ENCODE data around the gene SMARCD1.
A peak's percentile ranks its signal among the peaks of the same experiment; 100 is the strongest.

The SMARCD1 gene

GRCh38 chr12:50102646-50103309, 17.6 kb downstream of the SMARCD1 start:
- peaks cover 2 to 9% of the 10 kb centered on the region in 2 donors for H3K4me1 ChIP-seq (ENCODE audit: control insufficient read depth in 2 of 2, insufficient read depth in 1 of 2, low read depth in 1 of 2, low read length in 2 of 2)

DNA sequence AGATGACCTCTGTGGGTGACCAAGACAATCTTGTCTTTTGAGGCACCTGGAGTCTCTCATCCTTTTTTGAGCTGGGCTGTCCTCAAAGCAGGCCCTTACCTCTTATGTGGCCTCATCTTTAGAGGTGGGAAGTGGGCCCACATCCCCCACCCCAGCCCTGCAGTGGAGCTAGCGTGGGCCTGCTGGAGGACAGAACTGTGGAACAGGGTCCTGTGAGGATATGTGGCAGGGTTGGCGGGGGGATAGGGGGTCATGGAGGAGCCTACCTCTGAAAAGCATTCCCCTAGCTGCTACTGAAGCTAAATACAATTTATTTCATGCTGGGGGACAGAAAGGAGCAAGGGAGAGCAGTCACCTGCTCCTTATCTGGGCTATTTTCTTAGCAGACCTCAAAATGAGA, 18.2 kb downstream of the SMARCD1 start:
- Histone ChIP-seq H3K9me3 (replicated peaks in 1 of 2; ENCODE audit: control insufficient read depth in 2 of 2, insufficient read depth in 1 of 2, low read depth in 1 of 2, low read length in 2 of 2) (peaks cover 0 to 1% of the 10 kb centered on the region in 2 donors), H3K36me3 (replicated peaks in 1 of 2; ENCODE audit: control insufficient read depth in 2 of 2, insufficient read depth in 2 of 2, low read length in 2 of 2) (peaks cover 18 to 44% of the 10 kb centered on the region in 2 donors), H3K27ac (replicated peaks; ENCODE audit: low read length) (no peak overlapping the region), H2AFZ (ENCODE audit: low read length) (no peak overlapping the region), H2BK12ac (ENCODE audit: low read length) (no peak overlapping the region), H3K4me3 (ENCODE audit: low read length in 2 of 2) (no peak overlapping the region), H2BK120ac (ENCODE audit: low read depth, low read length) (no peak overlapping the region), H3K23ac (ENCODE audit: low read depth, low read length, poor library complexity) (no peak overlapping the region), H3K9ac (ENCODE audit: low read depth, low read length, poor library complexity) (no peak overlapping the region), H2AK5ac (ENCODE audit: low read depth, low read length) (no peak overlapping the region), H3K27me3 (ENCODE audit: control insufficient read depth in 3 of 3, insufficient read depth in 3 of 3, low read depth in 1 of 3, low read length in 3 of 3) (no peaks in the 10 kb centered on the region), H4K91ac (ENCODE audit: low read depth, low read length, poor library complexity) (no peak overlapping the region), H3K4me1 (ENCODE audit: control insufficient read depth in 2 of 2, insufficient read depth in 1 of 2, low read depth in 1 of 2, low read length in 2 of 2) (peaks cover 2 to 9% of the 10 kb centered on the region in 2 donors), H3K18ac (ENCODE audit: low read length) (no peak overlapping the region), H2BK5ac (ENCODE audit: low read length) (no peak overlapping the region), H3K79me1 (ENCODE audit: low read depth, low read length) (no peaks in the 10 kb centered on the region), H4K8ac (ENCODE audit: low read depth, low read length) (no peak overlapping the region), H2BK15ac (ENCODE audit: low read length) (no peak overlapping the region), H3K4ac (ENCODE audit: low read length) (no peak overlapping the region), H3K14ac (ENCODE audit: low read length) (no peak overlapping the region), H3K4me2 (ENCODE audit: insufficient read depth, low read length, poor library complexity, severe bottlenecking) (no peak overlapping the region)
- whole genome bisulfite sequencing, 2 donors (ENCODE audit: extremely low coverage in 2 of 2, insufficient read length in 2 of 2, insufficient replicate concordance in 1 of 2) = no CpG with 5 or more reads among the region's 2 CpGs
- no peak for DNase-seq (ENCODE audit: low spot score)

More at GRCh38 chr12:50102646-50103309, 17.6 kb downstream of the SMARCD1 start:
- no CpG with 5 or more reads among the region's 8 CpGs for WGBS, 2 donors (ENCODE audit: extremely low coverage in 2 of 2, insufficient read length in 2 of 2, insufficient replicate concordance in 1 of 2)
- Histone ChIP-seq H3K4me2 (ENCODE audit: insufficient read depth, low read length, poor library complexity, severe bottlenecking) (no peak overlapping the region), H4K91ac (ENCODE audit: low read depth, low read length, poor library complexity) (no peak overlapping the region), H2AFZ (ENCODE audit: low read length) (no peak overlapping the region), H3K4ac (ENCODE audit: low read length) (no peak overlapping the region), H3K23ac (ENCODE audit: low read depth, low read length, poor library complexity) (no peak overlapping the region), H2BK12ac (ENCODE audit: low read length) (no peak overlapping the region), H2BK120ac (ENCODE audit: low read depth, low read length) (no peak overlapping the region), H4K8ac (ENCODE audit: low read depth, low read length) (no peak overlapping the region), H3K27ac (replicated peaks; ENCODE audit: low read length) (no peak overlapping the region), H2AK5ac (ENCODE audit: low read depth, low read length) (peak overlapping the region; percentile 40), H3K9me3 (replicated peaks in 1 of 2; ENCODE audit: control insufficient read depth in 2 of 2, insufficient read depth in 1 of 2, low read depth in 1 of 2, low read length in 2 of 2) (peaks cover 0 to 1% of the 10 kb centered on the region in 2 donors), H3K27me3 (ENCODE audit: control insufficient read depth in 3 of 3, insufficient read depth in 3 of 3, low read depth in 1 of 3, low read length in 3 of 3) (no peaks in the 10 kb centered on the region), H3K79me1 (ENCODE audit: low read depth, low read length) (no peaks in the 10 kb centered on the region), H3K9ac (ENCODE audit: low read depth, low read length, poor library complexity) (no peak overlapping the region), H2BK5ac (ENCODE audit: low read length) (no peak overlapping the region), H3K4me3 (ENCODE audit: low read length in 2 of 2) (no peak overlapping the region), H2BK15ac (ENCODE audit: low read length) (peak overlapping the region; percentile 42), H3K14ac (ENCODE audit: low read length) (peak overlapping the region; percentile 1), H3K18ac (ENCODE audit: low read length) (no peak overlapping the region), H3K36me3 (replicated peaks in 1 of 2; ENCODE audit: control insufficient read depth in 2 of 2, insufficient read depth in 2 of 2, low read length in 2 of 2) (peaks cover 24 to 49% of the 10 kb centered on the region in 2 donors)
- DNase-seq (ENCODE audit: low spot score) = no peak

DNA sequence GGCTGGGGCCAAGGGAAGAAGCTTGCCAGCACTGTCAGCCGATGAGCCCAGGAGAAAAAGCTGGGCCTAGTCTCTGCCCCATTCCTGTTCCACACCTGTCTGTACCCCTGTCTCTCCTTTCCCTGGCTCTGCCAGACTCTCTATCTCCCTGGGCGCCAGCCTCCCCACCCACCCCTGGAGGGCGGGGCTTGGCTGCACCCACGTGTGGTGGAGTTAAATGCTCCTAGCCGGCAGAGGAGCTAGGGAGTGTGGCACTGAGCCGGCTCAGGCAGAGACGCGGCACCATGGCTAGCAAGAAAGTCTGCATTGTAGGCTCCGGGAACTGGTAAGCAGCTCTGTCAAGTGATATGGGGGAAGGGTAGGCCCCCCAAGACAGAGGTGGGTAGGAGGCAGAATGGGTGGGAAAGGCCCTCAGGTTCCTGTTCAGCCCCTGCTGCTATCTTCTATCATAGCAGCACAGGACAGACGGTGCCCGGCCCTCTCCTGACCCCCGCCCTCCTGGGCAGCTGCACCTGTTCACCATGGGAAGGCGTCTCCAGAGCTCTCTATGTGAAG, 18.7 kb downstream of the SMARCD1 start, which contains the start of gene GPD1:
TSS of gene GPD1 (plus strand) at position 242 of the 555 bp plus-strand sequence. CDS start at position 285, 43 bp downstream.
- DNase-seq (ENCODE audit: low spot score) = no peak
- peak within 1 kb of the TSS; percentile 67 for H3K14ac ChIP-seq (ENCODE audit: low read length)
- no peak within 1 kb of the TSS for H2BK15ac ChIP-seq (ENCODE audit: low read length)
- H3K4me1 ChIP-seq (ENCODE audit: control insufficient read depth in 2 of 2, insufficient read depth in 1 of 2, low read depth in 1 of 2, low read length in 2 of 2) = peaks cover 2 to 9% of the 10 kb centered on the region in 2 donors
- peak within 1 kb of the TSS; percentile 47 for H3K23ac ChIP-seq (ENCODE audit: low read depth, low read length, poor library complexity)
- peaks cover 14 to 39% of the 10 kb centered on the region in 2 donors for H3K36me3 ChIP-seq (replicated peaks in 1 of 2; ENCODE audit: control insufficient read depth in 2 of 2, insufficient read depth in 2 of 2, low read length in 2 of 2)
- H3K9me3 ChIP-seq (replicated peaks in 1 of 2; ENCODE audit: control insufficient read depth in 2 of 2, insufficient read depth in 1 of 2, low read depth in 1 of 2, low read length in 2 of 2) = peaks cover 0 to 1% of the 10 kb centered on the region in 2 donors
- WGBS, 2 donors (ENCODE audit: extremely low coverage in 2 of 2, insufficient read length in 2 of 2, insufficient replicate concordance in 1 of 2) = no CpG with 5 or more reads among the region's 13 CpGs
- H4K8ac ChIP-seq (ENCODE audit: low read depth, low read length) = peak within 1 kb of the TSS; percentile 84
- H2BK5ac ChIP-seq (ENCODE audit: low read length) = no peak within 1 kb of the TSS
- H3K4me2 ChIP-seq (ENCODE audit: insufficient read depth, low read length, poor library complexity, severe bottlenecking) = no peak within 1 kb of the TSS
- H2AFZ ChIP-seq (ENCODE audit: low read length) = no peak within 1 kb of the TSS
- no peaks in the 10 kb centered on the region for H3K27me3 ChIP-seq (ENCODE audit: control insufficient read depth in 3 of 3, insufficient read depth in 3 of 3, low read depth in 1 of 3, low read length in 3 of 3)
- peak within 1 kb of the TSS; percentile 14 for H3K9ac ChIP-seq (ENCODE audit: low read depth, low read length, poor library complexity)
- no peaks in the 10 kb centered on the region for H3K79me1 ChIP-seq (ENCODE audit: low read depth, low read length)
- peak within 1 kb of the TSS; percentile 40 for H2AK5ac ChIP-seq (ENCODE audit: low read depth, low read length)
- H3K4ac ChIP-seq (ENCODE audit: low read length) = no peak within 1 kb of the TSS
- H2BK120ac ChIP-seq (ENCODE audit: low read depth, low read length) = no peak within 1 kb of the TSS
- H2BK12ac ChIP-seq (ENCODE audit: low read length) = no peak within 1 kb of the TSS
- H3K18ac ChIP-seq (ENCODE audit: low read length) = peak within 1 kb of the TSS; percentile 57
- H3K4me3 ChIP-seq (ENCODE audit: low read length in 2 of 2) = no peak within 1 kb of the TSS
- H3K27ac ChIP-seq (replicated peaks; ENCODE audit: low read length) = no peak within 1 kb of the TSS
- H4K91ac ChIP-seq (ENCODE audit: low read depth, low read length, poor library complexity) = no peak within 1 kb of the TSS
